ENCODE results near the gene PADI6.

DNA sequence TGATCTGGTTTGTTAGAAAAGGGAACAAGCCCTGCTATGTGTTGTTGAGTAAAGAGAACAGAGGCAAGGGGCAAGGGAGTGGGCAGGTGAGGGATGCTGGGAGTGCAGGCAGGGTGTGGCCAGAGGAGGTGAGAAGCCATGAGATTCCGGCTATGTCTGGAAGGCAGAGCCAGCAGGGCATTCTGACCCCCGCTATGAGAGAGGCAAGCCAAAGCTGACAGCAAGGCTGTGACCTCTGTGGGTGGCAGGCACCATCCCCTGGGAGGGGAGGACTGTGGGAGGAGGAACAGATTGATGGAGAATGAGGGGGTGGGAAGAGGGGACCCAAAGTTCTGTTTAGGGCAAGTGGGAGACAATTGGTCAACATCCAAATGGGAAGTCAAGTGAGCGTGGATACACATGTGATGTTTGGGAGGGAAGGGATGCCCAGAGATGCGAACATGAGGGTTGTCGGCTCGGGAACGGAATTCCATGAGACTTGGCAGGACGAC, 19.5 kb upstream of the PADI6 start:
- TF ChIP-seq, protein P1, sequence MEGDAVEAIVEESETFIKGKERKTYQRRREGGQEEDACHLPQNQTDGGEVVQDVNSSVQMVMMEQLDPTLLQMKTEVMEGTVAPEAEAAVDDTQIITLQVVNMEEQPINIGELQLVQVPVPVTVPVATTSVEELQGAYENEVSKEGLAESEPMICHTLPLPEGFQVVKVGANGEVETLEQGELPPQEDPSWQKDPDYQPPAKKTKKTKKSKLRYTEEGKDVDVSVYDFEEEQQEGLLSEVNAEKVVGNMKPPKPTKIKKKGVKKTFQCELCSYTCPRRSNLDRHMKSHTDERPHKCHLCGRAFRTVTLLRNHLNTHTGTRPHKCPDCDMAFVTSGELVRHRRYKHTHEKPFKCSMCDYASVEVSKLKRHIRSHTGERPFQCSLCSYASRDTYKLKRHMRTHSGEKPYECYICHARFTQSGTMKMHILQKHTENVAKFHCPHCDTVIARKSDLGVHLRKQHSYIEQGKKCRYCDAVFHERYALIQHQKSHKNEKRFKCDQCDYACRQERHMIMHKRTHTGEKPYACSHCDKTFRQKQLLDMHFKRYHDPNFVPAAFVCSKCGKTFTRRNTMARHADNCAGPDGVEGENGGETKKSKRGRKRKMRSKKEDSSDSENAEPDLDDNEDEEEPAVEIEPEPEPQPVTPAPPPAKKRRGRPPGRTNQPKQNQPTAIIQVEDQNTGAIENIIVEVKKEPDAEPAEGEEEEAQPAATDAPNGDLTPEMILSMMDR (conservative IDR thresholded peaks at IDR 0.05): no peak
- TF ChIP-seq ZFX (IDR thresholded peaks at IDR 0.05): no peak

Measured in C4-2B (cell line).